Head of caudate nucleus (tissue), 42 donors: ENCODE results near the gene TSPAN11.

ENCODE experiments used
- DNase-seq, 42 donors: peaks; one replicate each; pipeline versions ENCODE4 v3.0.0 to v3.0.0-alpha.2; 2020 to 2021; ENCODE audit warnings: mixed read lengths in 7 of 42
- intact Hi-C: fragments of 100-400 bp; cut with DNase I; formaldehyde crosslinking; loops from one replicate; pipeline ENCODE4 v1.15.0; 2022

Gene TSPAN11

GRCh38 chr12:30952015-30952414 is 25.5 kb downstream of the TSPAN11 start:
- DNase-seq: no peak
- intact Hi-C loops: no loop called here

GRCh38 chr12:30953257-30953656 is 26.7 kb downstream of the TSPAN11 start:
- DNase-seq: no peak
- intact Hi-C loops: no loop called here

- intact Hi-C loops: no loop called here
- DNase-seq: peak in 17 of 42 donors; percentile 14 to 75 (median 32)
Observed at GRCh38 chr12:30953951-30954751, 27.6 kb downstream of the TSPAN11 start.

- DNase-seq: no peak
- intact Hi-C loops: no loop called here
Observed at GRCh38 chr12:30955214-30955613, 28.7 kb downstream of the TSPAN11 start.

GRCh38 chr12:30959110-30959710 is 32.7 kb downstream of the TSPAN11 start:
- intact Hi-C loops: no loop called here

GRCh38 chr12:30959778-30960177 is 33.2 kb downstream of the TSPAN11 start:
- intact Hi-C loops: no loop called here
- no peak for DNase-seq

More at GRCh38 chr12:30959110-30959710, 32.7 kb downstream of the TSPAN11 start:
- DNase-seq: no peak

GRCh38 chr12:30961030-30961429 is 34.5 kb downstream of the TSPAN11 start:
- intact Hi-C loops: no loop called here
- no peak for DNase-seq

- intact Hi-C loops: no loop called here
- no peak for DNase-seq
Observed at GRCh38 chr12:30962047-30962446, 35.5 kb downstream of the TSPAN11 start.

- intact Hi-C loops: no loop called here
- no peak for DNase-seq
Observed at GRCh38 chr12:30963709-30964564, 37.4 kb downstream of the TSPAN11 start.

GRCh38 chr12:30964896-30965612 is 38.5 kb downstream of the TSPAN11 start:
- DNase-seq: no peak
- intact Hi-C loops: no loop called here

GRCh38 chr12:30965613-30965985 is 39.1 kb downstream of the TSPAN11 start:
- intact Hi-C loops: no loop called here
- no peak for DNase-seq

GRCh38 chr12:30967026-30967425 is 40.5 kb downstream of the TSPAN11 start:
- DNase-seq: peak in 1 of 42 donors; percentile 3
- intact Hi-C loops: no loop called here

- no peak for DNase-seq
- intact Hi-C loops: no loop called here
Observed at GRCh38 chr12:30968211-30968610, 41.7 kb downstream of the TSPAN11 start.

- DNase-seq: no peak
- intact Hi-C loops: no loop called here
Observed at GRCh38 chr12:30969006-30969405, 42.5 kb downstream of the TSPAN11 start.

- no peak for DNase-seq
- intact Hi-C loops: no loop called here
Observed at GRCh38 chr12:30969606-30970395, 43.3 kb downstream of the TSPAN11 start.

GRCh38 chr12:30970559-30971197 is 44.1 kb downstream of the TSPAN11 start:
- intact Hi-C loops: no loop called here
- DNase-seq: no peak

- DNase-seq: no peak
- intact Hi-C loops: no loop called here
Observed at GRCh38 chr12:30972035-30972434, 45.5 kb downstream of the TSPAN11 start.

- intact Hi-C loops: no loop called here
- no peak for DNase-seq
Observed at GRCh38 chr12:30973175-30973574, 46.6 kb downstream of the TSPAN11 start.
